ENCODE results near the gene SAP130. TPM values are rescaled to one million over a fixed set of nuclear protein-coding genes. Genes with fewer than 3 reads are reported as not detected.

SAP130 gene
- total RNA-seq, 1 experiment from 2014 or later = 18.8 TPM

GRCh38 chr2:128027278-128027800 lies 520 bp downstream of the SAP130 start:
- TF ChIP-seq CTCF (IDR thresholded peaks at IDR 0.05; ENCODE audit: unreplicated experiment) = no peak
- H3K36me3 Mint-ChIP-seq (ENCODE audit: insufficient read depth, unreplicated experiment) = peaks cover 6% of the 10 kb centered on the region
- no peaks in the 10 kb centered on the region for H3K27me3 Mint-ChIP-seq (ENCODE audit: insufficient read depth, unreplicated experiment)
- peak overlapping the region; percentile 92 for H3K4me3 Mint-ChIP-seq (ENCODE audit: unreplicated experiment)
- no peaks in the 10 kb centered on the region for H3K9me3 Mint-ChIP-seq (ENCODE audit: unreplicated experiment)
- no TSS peak for BruUV-seq (replicated peaks)
- H3K4me1 Mint-ChIP-seq (ENCODE audit: insufficient read depth, unreplicated experiment) = peaks cover 7% of the 10 kb centered on the region
- POLR2A ChIA-PET = interaction anchor here (0.7 to 2.6 kb wide), 4 partner anchors 11 to 273 kb away, joined by 3 to 27 read pairs (median 3); partner anchors contain the start of gene UGGT1
- intact Hi-C loops (cut with micrococcal nuclease) = loop anchor here (1.0 to 5.0 kb wide), 2 partner anchors 64 to 145 kb away; partner anchors contain the start of gene UGGT1
- peak; percentile 99 for DNase-seq (ENCODE audit: unreplicated experiment)
- peak overlapping the region; percentile 57 for H3K27ac Mint-ChIP-seq (ENCODE audit: low read depth, unreplicated experiment)
- CTCF ChIA-PET = no interaction called here

DNA sequence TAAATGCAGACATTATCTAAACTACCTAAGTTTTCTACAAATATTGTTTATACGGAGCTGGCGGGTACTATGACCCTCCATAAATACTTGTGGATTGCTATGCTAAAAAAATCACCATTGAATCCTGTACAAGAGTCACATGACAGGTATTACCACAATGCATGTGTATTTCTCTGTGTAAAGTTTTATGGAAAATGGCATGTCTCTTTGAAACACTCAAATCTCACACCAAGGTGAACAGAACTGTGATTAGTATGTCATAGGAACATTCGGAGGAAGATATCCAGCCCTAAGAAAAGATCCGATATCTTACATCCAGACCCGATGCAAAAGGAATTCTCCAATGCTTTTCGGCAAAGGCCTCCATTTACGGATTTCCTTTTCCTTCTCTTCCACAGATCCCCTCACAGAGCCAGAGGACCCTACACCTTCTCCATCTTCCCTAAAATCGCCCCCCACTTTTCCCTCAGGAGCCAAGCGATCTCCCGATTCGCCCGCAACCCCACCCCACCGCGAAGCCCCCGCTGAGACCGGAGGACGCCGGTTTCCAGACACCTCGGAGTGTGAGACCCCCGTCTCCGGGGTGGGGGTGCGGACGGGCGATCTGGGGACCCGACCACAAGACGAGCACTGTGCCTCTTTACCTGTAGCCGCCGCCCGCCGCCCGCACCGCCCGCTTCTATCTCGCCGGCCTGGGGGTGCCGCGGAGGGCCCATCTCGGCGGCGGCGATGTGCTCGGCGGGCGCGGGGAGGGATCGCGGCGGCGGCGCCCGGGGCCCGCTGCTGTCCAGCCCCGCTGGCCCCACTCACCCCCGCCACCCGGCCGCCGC lies 1.2 kb downstream of the SAP130 start:
- H3K27ac Mint-ChIP-seq (ENCODE audit: low read depth, unreplicated experiment) = peak overlapping the region; percentile 57
- H3K4me1 Mint-ChIP-seq (ENCODE audit: insufficient read depth, unreplicated experiment) = peaks cover 7% of the 10 kb centered on the region
- H3K36me3 Mint-ChIP-seq (ENCODE audit: insufficient read depth, unreplicated experiment) = peaks cover 6% of the 10 kb centered on the region
- DNase-seq (ENCODE audit: unreplicated experiment) = peak; percentile 2
- BruUV-seq (replicated peaks) = TSS peak; percentile 33
- POLR2A ChIA-PET = interaction anchor here (1.2 kb wide), 1 partner anchor 169 kb away, joined by 4 read pairs; the partner anchor contains the start of gene POLR2D
- H3K27me3 Mint-ChIP-seq (ENCODE audit: insufficient read depth, unreplicated experiment) = no peaks in the 10 kb centered on the region
- no peak for TF ChIP-seq CTCF (IDR thresholded peaks at IDR 0.05; ENCODE audit: unreplicated experiment)
- intact Hi-C loops (cut with micrococcal nuclease) = loop anchor here (1.0 to 5.0 kb wide), 2 partner anchors 65 to 144 kb away; partner anchors contain the start of gene UGGT1
- CTCF ChIA-PET = no interaction called here
- H3K4me3 Mint-ChIP-seq (ENCODE audit: unreplicated experiment) = peak overlapping the region; percentile 92
- no peaks in the 10 kb centered on the region for H3K9me3 Mint-ChIP-seq (ENCODE audit: unreplicated experiment)

- H3K27me3 Mint-ChIP-seq (ENCODE audit: insufficient read depth, unreplicated experiment) = no peaks in the 10 kb centered on the region
- intact Hi-C loops (cut with micrococcal nuclease) = loop anchor here (5.0 kb wide), 1 partner anchor 143 kb away; no protein-coding TSS in a partner anchor
- no TSS peak for BruUV-seq (replicated peaks)
Measured at GRCh38 chr2:128024816-128025215, 3.0 kb downstream of the SAP130 start.

More at GRCh38 chr2:128024816-128025215, 3.0 kb downstream of the SAP130 start:
- ChIA-PET POLR2A (interaction anchor here (0.6 to 1.4 kb wide), 4 partner anchors 51 to 75 kb away, joined by 3 to 5 read pairs (median 3); partner anchors contain the start of gene UGGT1), CTCF (interaction anchor here (0.6 to 1.2 kb wide), 4 partner anchors 108 to 1368 kb away, joined by 3 to 4 read pairs (median 4); no protein-coding TSS in a partner anchor)
- H3K9me3 Mint-ChIP-seq (ENCODE audit: unreplicated experiment) = no peaks in the 10 kb centered on the region
- no peak for DNase-seq (ENCODE audit: unreplicated experiment)
- no peak overlapping the region for H3K4me3 Mint-ChIP-seq (ENCODE audit: unreplicated experiment)
- H3K36me3 Mint-ChIP-seq (ENCODE audit: insufficient read depth, unreplicated experiment) = peaks cover 18% of the 10 kb centered on the region
- no peak overlapping the region for H3K27ac Mint-ChIP-seq (ENCODE audit: low read depth, unreplicated experiment)
- H3K4me1 Mint-ChIP-seq (ENCODE audit: insufficient read depth, unreplicated experiment) = peaks cover 7% of the 10 kb centered on the region
- TF ChIP-seq CTCF (IDR thresholded peaks at IDR 0.05; ENCODE audit: unreplicated experiment) = no peak

Data from MCF 10A (cell line).